Nucleus accumbens (tissue), 56 donors: ENCODE data around the gene CIDEB.

ENCODE experiments used
- DNase-seq, 56 donors: peaks; one replicate each; lab custom pipeline; 2025; lab: John Stamatoyannopoulos, UW

The CIDEB gene

GRCh38 chr14:24334431-24335291 lies 26.9 kb upstream of the CIDEB start, which contains the start of gene ADCY4:
TSS of gene ADCY4 (minus strand) at chr14:24335071. CDS start at chr14:24334652, 419 bp downstream.
- DNase-seq = no peak

- DNase-seq = peak in 31 of 56 donors; percentile 5 to 77 (median 33)
Measured at GRCh38 chr14:24332268-24332993, 24.7 kb upstream of the CIDEB start.

DNA sequence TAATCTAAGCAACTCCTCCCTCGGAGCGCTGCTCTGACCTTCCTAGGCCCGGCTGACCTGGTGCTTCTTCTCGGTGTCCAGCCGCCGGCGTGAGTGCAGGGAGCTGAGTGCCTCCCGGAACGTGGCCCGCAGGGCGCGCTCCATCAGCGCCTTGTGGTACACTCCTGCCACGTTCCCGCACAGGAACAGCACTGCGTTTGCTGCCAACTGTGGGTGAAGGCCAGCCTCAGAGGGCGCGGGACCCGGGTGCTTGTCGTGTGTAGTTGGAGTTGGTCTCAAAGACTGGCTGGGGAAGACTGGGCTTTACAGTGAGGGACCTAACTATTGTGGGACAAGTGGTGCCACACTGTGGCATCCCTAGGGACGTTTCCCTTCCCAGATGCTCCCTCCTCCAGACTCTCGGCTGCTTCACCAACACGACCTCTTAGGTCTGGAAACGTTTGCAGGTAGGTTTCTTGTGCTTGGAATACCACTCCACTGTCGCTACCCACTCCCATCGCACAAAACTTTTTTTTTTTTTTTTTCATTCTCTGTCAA lies 24.0 kb upstream of the CIDEB start:
- no peak for DNase-seq

GRCh38 chr14:24330973-24331674 lies 23.3 kb upstream of the CIDEB start:
- DNase-seq = no peak

- DNase-seq = no peak
Measured at GRCh38 chr14:24329736-24330135, 22.0 kb upstream of the CIDEB start.

DNA sequence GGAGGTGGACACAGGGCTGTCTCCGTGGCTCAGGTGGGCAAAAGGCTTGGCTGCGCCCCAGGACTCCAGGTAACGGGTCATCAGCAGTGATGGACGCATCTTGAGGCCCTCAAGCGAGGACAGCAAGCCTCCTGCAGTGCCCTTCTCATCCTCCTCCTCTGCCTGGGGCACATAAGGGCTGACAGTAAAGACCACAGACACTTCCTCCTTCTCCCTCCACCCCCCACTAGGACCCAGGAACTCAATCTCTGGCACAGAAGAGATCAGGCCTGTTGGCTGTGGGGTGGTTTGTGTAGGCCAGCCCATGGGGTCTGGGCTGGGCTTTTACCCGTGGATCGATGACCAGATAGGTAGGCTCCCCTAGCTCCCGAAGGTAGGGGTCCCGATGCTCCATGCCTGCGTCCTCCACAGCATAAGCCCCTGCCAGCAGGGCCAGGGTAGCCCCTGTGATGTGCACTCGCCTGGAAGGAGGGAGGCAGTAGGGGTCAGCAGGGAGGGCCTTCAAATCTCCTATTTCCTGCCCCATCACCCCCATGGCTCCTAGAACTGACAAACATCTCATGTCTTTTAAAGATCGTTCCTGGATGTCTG lies 21.4 kb upstream of the CIDEB start:
- no peak for DNase-seq

DNA sequence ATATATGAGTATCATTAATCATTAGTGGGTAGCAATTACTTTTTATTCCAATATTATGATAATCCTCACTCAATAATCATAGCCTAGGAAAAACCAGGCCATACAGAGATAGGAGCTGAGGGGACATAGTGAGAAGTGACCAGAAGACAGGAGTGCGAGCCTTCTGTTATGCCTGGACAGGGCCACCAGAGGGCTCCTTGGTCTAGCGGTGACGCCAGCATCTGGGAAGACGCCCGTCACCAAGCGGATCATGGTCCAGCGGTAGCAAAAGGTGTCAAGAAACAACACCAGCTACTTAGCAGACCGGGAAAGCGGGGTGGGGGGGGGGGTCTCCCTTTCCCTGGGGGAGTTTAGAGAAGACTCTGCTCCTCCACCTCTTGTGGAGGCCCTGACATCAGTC lies 20.1 kb upstream of the CIDEB start:
- peak in 14 of 56 donors; percentile 13 to 57 (median 26) for DNase-seq

- DNase-seq = no peak
Measured at GRCh38 chr14:24327303-24327702, 19.5 kb upstream of the CIDEB start.

- DNase-seq = no peak
Measured at GRCh38 chr14:24325963-24326362, 18.2 kb upstream of the CIDEB start.

- no peak for DNase-seq
Measured at GRCh38 chr14:24325041-24325530, 17.3 kb upstream of the CIDEB start.

GRCh38 chr14:24324024-24324423 lies 16.2 kb upstream of the CIDEB start:
- DNase-seq = no peak

DNA sequence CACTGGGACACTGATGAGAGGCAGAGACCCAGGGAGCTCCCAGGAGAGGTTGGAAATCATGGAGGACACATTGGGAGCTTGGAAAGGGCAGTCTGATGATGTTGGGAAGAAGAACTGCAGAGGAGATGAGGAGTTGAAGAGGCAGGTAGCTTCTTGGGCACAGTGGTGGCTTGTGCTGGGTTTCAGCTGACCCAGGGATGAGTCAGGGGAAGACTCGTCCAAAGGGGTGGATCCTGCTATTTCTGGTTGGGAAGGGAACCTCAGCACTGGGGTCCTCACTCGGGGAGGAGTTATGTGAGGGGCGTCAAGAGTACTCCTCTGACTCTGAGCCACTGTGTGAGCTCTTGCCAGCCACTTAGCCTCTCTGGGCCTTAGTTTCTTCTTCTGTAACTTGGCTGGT lies 15.6 kb upstream of the CIDEB start:
- no peak for DNase-seq

- DNase-seq = no peak
Measured at GRCh38 chr14:24322672-24323071, 14.9 kb upstream of the CIDEB start.

- no peak for DNase-seq
Measured at GRCh38 chr14:24321212-24321975, 13.6 kb upstream of the CIDEB start.

DNA sequence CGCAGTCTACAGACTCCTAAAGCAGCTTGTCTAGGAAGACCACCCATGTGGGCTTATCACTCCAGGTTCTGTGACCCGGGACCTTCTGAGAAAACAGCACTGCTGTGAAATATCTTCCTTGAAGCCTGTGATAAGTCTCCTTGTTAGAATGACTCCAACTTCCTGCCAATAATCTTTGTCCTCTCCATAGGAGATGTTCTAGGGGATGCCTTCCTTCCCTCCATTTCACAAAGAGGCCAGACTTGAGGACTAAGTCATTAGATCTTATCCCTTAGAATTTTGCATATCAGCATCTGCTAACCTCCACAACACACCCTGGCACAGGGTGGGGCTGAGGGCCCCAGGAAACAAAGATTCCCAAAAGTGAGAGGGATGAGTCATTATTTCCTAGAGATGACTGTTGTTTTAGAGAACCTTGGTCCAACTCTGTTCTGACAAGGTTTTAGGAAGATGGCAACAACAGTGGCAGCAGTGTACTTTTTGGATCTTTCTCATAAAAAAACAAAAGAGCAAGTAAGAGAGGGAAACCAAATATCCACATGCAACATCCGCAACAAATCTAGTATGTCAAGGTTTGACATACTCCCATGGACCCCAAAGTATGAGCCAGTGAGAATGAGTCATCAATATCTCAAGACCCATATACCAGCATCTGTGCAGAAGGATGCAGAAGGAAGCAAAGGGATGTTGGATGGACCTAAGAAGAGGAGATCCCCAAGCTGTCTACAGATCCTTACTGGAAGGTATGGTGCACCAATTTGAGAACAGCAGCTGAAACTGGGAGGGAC lies 9.6 kb upstream of the CIDEB start:
- DNase-seq = no peak

DNA sequence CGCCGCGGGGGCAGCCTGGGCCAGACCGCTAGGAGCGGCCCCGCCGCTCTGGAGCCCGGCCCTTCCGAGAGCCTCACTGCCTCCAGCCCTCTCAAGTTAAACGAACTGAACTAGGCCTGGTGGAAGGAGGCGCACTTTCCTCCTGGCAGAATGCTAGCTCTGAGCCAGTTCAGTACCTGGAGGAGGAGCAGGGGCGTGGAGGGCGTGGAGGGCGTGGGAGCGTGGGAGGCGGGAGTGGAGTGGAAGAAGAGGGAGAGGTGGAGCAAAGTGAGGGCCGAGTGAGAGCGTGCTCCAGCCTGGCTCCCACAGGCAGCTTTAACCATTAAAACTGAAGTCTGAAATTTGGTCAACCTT lies 8.8 kb upstream of the CIDEB start:
- no peak for DNase-seq

DNA sequence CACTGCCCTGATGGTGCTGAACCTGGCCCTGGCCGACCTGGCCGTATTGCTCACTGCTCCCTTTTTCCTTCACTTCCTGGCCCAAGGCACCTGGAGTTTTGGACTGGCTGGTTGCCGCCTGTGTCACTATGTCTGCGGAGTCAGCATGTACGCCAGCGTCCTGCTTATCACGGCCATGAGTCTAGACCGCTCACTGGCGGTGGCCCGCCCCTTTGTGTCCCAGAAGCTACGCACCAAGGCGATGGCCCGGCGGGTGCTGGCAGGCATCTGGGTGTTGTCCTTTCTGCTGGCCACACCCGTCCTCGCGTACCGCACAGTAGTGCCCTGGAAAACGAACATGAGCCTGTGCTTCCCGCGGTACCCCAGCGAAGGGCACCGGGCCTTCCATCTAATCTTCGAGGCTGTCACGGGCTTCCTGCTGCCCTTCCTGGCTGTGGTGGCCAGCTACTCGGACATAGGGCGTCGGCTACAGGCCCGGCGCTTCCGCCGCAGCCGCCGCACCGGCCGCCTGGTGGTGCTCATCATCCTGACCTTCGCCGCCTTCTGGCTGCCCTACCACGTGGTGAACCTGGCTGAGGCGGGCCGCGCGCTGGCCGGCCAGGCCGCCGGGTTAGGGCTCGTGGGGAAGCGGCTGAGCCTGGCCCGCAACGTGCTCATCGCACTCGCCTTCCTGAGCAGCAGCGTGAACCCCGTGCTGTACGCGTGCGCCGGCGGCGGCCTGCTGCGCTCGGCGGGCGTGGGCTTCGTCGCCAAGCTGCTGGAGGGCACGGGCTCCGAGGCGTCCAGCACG lies 8.2 kb upstream of the CIDEB start:
- DNase-seq = no peak

- DNase-seq = no peak
Measured at GRCh38 chr14:24315243-24315806, 7.5 kb upstream of the CIDEB start.
